ENCODE measurements around the gene AHNAK2.

Gene AHNAK2

GRCh38 chr14:104936361-104937155 is 41.6 kb downstream of the AHNAK2 start:
- no peak for ATAC-seq

- ATAC-seq: no peak
Measured at GRCh38 chr14:104935955-104936354, 42.2 kb downstream of the AHNAK2 start.

DNA sequence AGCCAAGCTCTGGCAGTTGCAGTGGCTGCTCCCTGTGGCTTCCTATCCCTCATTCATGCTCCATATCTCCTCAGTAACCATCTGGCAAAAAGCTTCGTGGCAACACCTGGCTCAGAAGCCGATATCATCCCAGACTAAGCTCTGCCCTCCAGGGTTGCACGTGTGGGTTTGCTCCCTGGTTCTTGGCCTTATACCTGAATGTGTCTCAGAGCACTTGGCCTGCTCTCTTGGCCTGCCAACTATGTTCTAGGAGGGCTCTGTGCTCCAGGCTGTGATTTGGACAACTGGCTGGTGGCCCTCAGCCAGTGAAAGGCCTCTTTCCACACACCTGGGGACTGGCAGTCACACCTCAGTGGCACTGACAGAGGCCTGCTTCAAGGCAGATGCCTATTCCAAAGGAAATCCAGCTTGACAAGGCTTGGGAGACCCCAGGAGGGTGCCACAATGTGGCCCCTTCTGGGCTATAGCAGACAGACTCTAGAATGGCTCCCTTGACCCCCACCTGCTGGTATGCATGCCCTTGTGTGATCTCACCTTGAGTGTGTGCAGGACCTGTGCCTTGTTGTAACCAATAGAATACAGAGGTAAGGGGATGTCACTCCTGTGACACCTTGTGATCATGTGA is 43.0 kb downstream of the AHNAK2 start:
- no peak for ATAC-seq

- ATAC-seq: no peak
Measured at GRCh38 chr14:104933746-104934733, 44.1 kb downstream of the AHNAK2 start.

DNA sequence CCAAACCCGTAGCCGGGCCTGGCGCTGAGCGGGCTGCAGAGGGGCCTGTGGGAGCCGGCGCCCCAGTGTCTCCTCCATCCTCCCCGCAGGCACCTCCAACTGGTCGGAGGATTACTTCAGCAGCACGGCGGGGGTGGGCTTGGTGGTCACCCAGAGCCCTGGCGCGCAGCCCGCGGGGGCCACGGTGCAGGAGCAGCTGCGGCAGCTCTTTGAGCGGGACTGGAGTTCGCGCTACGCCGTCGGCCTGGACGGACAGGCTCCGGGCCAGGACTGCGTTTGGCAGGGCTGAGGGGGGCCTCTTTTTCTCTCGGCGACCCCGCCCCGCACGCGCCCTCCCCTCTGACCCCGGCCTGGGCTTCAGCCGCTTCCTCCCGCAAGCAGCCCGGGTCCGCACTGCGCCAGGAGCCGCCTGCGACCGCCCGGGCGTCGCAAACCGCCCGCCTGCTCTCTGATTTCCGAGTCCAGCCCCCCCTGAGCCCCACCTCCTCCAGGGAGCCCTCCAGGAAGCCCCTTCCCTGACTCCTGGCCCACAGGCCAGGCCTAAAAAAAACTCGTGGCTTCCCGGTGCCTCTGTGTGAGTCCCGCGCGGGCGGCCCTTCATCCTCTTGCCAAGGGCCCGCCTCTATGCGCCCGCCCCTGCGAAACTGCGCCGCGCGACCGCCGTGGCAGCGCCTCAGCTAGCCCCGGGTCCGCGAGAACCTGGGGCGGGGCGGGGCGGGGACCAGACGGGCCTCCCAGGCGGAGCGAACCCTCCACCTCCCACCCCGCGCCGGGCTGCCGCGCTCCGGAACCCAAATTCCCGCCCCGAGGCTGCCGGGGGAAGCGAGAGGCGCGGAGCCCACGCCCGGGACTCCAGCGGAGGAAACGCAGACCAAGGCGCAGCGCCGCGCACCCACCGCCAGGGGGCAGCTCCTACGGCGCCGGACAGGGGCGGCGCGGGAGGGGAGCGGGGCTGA is 45.2 kb downstream of the AHNAK2 start:
- ATAC-seq: peak; percentile 83 to 87

DNA sequence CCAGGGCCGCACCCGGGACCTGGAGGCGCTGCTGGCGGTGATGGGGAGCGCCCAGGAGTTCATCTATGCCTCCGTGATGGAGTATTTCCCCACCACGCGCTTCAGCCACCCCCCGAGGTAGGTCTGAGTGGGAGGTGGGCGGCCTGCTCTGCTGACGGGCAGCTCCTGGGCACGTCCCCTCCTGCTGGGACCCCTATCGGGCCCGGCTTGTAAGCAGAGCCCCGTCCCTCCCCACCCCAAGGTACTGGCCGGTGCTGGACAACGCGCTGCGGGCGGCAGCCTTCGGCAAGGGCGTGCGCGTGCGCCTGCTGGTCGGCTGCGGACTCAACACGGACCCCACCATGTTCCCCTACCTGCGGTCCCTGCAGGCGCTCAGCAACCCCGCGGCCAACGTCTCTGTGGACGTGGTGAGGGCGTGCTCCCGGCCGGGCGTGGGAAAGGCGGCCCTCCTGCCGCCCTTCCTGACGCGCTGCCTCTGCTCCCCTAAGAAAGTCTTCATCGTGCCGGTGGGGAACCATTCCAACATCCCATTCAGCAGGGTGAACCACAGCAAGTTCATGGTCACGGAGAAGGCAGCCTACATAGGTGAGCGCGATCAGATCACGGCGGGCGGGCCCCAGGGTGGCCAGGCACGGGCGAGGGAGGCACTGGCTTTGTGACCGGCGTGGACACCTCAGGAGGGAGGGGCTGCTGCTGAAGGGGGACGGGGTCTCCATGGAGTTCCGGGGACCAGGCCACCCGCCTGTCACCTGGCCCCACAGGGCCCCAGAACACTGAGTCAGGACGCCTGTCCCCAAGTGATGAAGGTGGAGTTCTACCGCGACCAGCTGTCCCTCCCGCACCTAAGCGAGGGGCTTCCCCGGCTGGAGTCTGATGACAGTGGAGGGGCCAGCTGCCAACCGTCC is 46.2 kb downstream of the AHNAK2 start:
- no peak for ATAC-seq

GRCh38 chr14:104931304-104931770 is 46.8 kb downstream of the AHNAK2 start:
- ATAC-seq: no peak

- no peak for ATAC-seq
Measured at GRCh38 chr14:104930526-104931303, 47.5 kb downstream of the AHNAK2 start.

GRCh38 chr14:104929268-104930230 is 48.6 kb downstream of the AHNAK2 start:
- no peak for ATAC-seq

DNA sequence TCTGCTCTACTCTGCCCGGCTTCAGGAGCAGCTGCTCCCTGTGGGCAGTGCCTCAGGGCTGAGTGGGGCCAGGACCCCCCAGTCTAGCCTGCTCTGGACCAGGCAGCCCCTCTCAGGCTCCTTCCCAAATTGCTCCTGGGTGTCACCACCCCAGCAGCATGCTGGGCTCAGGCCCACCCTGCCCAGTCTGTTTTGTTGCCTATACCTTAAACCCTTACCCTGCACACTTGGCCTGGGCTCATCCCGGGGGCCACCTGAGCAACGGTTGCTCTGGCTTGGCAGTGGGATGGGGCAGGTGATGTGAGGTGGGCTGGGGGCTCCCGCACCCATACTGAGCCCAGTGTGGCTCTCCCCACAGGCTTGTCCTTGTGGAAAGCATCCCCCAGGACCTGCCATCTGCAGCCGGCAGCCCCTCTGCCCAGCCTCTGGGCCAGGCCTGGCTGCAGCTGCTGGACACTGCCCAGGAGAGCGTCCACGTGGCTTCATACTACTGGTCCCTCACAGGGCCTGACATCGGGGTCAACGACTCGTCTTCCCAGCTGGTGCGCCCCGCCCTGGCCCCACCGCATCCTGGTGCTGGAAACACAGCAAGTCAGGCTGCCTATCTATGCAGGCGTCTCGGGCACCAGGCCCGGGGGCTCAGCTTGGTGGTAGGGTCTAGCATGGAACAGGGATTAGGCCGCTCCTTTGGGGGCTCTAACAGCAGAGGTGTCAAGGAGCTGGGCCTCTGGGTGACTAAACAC is 49.6 kb downstream of the AHNAK2 start:
- no peak for ATAC-seq

DNA sequence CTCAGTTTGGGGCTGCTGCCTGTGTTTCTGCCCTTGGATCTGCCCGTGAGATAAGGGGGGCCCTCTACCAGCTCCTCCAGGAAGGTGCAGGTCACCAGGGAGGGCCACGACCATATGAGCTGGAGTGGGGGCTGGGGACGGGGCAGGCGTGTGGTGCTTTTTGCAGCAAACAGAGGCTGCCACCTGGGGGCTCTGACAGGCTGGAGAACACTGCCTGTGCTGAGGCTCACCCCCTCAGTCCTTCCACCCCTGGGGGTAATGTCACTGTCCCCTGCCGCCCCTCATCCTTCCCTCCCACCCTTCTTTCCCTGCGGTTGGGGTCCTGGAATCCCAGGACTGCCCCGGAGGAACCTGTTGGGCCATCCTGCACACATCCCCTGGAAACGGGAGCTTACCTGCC is 50.3 kb downstream of the AHNAK2 start:
- ATAC-seq: no peak

DNA sequence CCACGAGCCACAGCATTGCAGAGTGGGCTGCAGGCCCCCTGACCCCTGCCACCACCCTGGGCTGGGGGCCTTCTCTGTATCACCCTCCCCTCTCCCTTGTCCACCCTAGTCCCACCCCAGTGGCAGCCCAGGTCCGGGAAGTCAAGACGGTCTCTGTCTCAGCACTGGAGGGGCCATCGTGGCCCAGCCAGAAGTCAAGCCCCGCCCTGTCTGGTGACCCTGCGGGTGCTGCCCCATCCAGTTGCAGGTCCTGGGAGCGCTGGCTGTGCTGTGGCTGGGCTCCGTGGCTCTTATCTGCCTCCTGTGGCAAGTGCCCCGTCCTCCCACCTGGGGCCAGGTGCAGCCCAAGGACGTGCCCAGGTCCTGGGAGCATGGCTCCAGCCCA is 50.8 kb downstream of the AHNAK2 start:
- no peak for ATAC-seq

DNA sequence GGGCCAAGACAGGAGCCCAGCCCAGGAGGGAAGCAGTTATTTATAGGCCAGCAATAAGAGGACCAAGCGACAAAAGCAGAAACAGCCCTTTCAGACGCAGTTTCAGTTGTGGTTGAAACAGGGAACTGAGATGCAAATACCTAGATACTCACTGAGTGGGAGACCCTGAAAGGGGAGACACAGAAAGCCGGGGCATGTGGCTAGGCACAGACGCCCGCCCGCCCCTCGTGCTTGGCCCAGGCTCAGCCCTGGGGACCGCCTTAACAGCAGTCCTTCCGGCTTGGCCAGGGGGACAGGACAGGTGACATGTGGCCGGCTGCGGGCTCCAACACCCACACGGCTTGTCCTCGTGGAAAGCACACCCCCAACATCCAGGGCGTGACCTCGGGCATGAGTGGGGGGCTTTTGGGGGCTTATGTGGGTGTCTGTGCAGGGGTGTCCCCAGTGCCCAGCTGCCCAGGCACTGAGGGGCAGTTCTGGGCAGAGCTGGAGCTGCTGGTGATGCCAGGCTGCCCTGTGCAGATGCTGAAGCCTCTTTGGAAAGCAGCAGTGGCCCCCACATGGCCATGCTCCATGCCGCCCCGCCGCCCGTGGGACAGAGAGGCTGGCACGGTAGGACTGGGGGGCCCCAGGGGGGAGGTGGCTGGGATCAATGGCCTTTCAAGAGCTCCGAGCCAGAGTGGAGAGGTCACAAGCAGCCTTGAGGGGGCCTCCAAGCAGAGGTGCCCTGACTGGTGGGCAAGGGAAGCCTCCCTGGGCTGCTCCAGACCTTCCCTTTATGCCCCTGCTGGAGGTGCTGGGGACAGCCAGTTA is 51.3 kb downstream of the AHNAK2 start:
- peak in 1 of 2 donors; percentile 41 for ATAC-seq

DNA sequence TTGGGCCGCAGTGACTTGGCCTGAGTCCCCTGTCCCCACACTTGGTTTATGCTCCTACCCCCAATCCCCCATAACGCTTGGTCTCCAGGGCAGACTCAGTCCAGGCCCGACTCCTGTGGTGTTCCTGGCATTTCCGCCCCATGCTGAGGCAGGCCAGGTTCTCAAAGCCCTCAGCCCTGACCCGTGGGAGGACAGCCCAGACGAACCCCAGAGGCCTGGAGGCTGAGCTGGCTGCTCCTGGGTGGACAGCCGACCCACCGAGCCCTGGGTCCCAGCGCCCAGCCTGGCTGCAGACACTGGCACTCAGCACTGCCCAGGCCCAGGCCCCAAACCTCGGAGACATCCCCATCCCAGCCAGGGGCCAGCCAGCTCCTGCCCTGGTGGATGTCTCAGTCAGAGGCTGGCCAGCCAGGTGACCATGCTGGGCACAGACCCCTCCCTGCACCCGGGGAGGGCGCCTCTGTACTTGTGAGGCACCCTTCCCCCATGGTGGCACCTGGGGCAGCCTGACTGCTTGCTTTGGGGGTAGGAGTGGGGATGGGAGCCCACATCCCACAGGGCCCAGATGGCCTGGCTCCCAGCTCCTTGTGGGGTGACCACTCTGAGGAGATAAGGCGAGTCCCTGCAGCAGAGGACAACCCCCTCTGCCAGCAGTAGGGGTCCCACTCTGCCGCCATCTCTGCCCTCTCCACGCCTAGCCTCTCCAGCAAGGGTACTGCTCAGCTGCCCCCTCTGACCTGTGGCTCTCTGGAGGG is 52.1 kb downstream of the AHNAK2 start:
- ATAC-seq: no peak

DNA sequence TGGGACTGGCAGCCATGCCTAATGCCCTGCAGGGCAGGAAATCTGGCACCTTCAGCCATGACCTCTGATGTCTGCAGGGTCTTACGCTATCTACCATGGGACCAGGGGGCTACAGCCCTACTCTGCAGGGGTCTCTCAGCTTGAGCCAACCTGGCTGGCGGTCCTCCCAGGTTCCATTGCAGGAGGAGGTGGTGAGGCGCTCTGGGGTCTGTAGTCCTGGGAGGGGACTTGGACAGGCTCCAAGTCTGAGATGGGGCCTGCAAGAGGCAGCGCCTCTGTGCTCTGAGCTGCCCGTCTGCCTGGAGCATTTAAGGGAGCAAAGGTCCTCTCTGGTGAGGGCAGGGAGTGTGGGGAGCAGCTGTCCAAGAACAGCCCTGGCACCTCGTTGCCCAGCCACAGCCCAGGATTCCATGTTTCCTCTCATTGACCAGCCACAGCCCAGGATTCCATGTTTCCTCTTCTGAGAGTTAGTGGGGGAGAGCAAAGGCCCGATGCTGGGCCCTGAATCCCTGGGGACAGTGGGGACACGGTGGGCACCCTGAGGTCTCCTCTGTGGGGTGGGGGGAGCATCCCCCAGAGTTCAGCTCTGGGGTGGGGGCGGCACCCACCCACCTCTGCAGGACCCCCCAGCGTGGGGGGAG is 52.8 kb downstream of the AHNAK2 start:
- no peak for ATAC-seq
